Esophagus muscularis mucosa (tissue), 3 donors: ENCODE data around the gene SLC6A18.
"Not testable (repeated sequence)": the region's sequence is repeated elsewhere in the genome, so short reads cannot be mapped to it uniquely, and the experiment has no call there.

ENCODE experiments used
- CTCF ChIP-seq, 3 experiments: fragments of 200-600 bp in 2 of 3; fragments of 450-650 bp in 1 of 3; sonication (generic) in 2 of 3; IDR thresholded peaks; one replicate each; pipeline ENCODE4 v1.5.1; 2017 to 2019; ENCODE audit warnings: antibody characterized with exemption in 3 of 3, mild to moderate bottlenecking in 2 of 3, moderate library complexity in 1 of 3
- EP300 ChIP-seq: sonication (generic); formaldehyde crosslinking; IDR thresholded peaks from one replicate; pipeline ENCODE4 v1.6.1; 2017; ENCODE audit warnings: antibody characterized with exemption

DNA sequence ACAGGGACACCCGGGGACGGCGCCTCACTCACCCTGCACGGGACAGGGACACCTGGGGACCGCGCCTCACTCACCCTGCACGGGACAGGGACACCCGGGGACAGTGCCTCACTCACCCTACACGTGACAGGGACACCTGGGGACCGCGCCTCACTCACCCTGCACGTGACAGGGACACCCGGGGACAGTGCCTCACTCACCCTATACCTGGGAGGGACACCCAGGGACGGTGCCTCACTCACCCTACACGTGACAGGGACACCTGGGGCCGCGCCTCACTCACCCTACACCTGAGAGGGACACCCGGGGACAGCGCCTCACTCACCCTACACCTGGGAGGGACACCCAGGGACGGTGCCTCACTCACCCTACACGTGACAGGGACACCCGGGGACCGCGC is 65.8 kb downstream of the SLC6A18 start:
- not testable (repeated sequence) for TF ChIP-seq CTCF (IDR thresholded peaks at IDR 0.05); EP300
